ENCODE results near the gene TMEM132D.

Gene TMEM132D

DNA sequence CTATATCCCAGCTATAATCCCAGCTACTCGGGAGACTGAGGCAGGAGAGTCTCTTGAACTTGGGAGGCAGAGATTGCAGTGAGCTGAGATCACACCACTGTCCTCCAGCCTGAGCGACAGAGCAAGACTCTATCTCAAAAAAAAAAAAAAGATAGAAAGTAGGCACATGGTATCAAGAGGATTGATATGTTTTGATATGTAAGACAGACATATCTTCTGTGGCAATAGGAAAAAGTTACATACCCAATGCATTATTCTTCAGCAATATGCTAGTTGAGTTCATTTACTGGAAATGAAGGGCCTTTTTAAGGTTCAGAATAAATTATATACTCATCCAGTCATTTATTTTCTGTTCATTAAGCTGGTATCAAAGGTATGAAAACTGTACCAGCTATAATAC, 657.2 kb downstream of the TMEM132D start:
- in situ Hi-C loops (cut with HindIII; ENCODE audit: low pct_unique_long_range_greater_than_20kb, low sequenced_read_pairs) = no loop called here
- no peak for TF ChIP-seq JUND (IDR thresholded peaks at IDR 0.05; ENCODE audit: low read depth)
- DNase-seq (ENCODE audit: low read depth in 1 of 2, low spot score in 1 of 2) = no peak

DNA sequence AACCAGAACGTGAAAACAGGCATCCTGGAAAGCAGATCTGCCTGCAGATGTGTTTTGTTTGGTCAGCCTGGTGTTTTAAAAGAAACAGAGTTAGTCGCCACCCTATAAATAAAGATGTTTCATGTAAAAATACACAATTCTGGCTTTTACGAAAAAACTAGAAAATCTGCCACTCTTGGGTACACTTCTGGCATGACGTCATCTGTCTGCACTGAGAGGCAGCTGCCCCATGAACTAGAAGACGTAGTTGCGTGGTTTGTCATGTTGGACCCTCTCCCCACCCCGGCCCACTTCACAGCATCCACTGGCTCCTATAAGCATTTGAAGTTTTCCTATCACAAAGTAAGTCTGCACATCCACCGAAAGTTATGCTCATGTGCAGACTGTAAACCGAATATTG, 658.1 kb downstream of the TMEM132D start:
- in situ Hi-C loops (cut with HindIII; ENCODE audit: low pct_unique_long_range_greater_than_20kb, low sequenced_read_pairs) = no loop called here
- DNase-seq (ENCODE audit: low read depth in 1 of 2, low spot score in 1 of 2) = no peak
- no peak for TF ChIP-seq JUND (IDR thresholded peaks at IDR 0.05; ENCODE audit: low read depth)

DNA sequence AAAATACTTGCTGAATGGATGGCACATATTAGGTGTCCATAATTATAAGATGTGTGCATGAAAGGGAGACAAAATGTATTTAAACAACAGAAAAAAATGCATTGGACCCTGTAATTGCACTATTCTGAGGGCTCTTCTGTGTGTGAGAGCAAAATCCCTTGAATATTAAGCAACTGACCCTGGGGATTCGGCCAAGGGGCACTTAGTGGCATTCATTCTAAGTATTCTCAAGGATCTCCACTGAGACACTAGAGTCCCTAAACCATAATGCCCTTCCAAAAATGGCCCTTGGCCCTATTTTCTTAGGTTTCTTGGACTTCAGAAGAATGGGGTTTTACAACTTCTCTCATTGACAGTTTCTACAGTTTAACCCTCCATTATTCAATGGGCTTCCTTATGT, 662.0 kb downstream of the TMEM132D start:
- TF ChIP-seq JUND (IDR thresholded peaks at IDR 0.05; ENCODE audit: low read depth) = no peak
- DNase-seq (ENCODE audit: low read depth in 1 of 2, low spot score in 1 of 2) = no peak
- in situ Hi-C loops (cut with HindIII; ENCODE audit: low pct_unique_long_range_greater_than_20kb, low sequenced_read_pairs) = no loop called here

DNA sequence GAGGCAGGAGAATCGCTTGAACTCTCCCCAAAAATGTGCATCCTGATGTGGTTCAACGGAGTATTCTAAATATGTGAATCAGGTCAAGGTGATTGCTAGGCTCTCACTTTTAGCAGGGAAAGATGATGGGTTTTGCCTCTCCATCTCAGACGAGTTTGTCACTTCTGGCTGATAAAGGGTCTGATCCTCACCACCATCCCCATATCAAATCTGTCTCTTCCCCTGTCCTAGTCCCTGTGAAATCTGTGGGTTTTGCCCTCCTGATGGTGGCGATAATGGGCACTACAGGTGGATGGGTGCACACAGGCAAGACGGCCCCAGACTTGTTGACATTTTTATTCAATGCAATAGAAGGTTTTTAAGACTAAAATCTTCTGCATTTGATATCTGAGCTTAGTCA, 665.9 kb downstream of the TMEM132D start:
- TF ChIP-seq JUND (IDR thresholded peaks at IDR 0.05; ENCODE audit: low read depth) = no peak
- in situ Hi-C loops (cut with HindIII; ENCODE audit: low pct_unique_long_range_greater_than_20kb, low sequenced_read_pairs) = no loop called here
- DNase-seq (ENCODE audit: low read depth in 1 of 2, low spot score in 1 of 2) = no peak

DNA sequence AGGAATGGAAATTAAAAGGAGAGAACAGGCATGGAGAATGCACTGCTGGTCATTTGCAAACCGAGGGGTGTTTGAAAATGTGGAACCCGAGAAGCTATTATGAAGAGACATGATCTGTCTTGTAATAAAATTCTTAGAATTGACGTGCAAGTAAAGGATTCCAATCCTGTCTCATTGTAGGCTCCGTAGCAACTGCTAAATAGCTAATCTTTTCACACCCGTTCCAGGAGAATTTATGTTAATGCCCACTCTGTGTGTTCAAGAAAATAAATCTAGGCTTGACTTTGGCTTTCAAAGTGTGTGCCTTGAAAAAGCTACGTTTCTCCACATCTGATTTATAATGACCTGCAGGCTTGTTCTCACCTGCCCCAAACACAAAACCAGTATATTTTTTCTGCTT, 669.6 kb downstream of the TMEM132D start:
- in situ Hi-C loops (cut with HindIII; ENCODE audit: low pct_unique_long_range_greater_than_20kb, low sequenced_read_pairs) = no loop called here
- DNase-seq (ENCODE audit: low read depth in 1 of 2, low spot score in 1 of 2) = no peak
- no peak for TF ChIP-seq JUND (IDR thresholded peaks at IDR 0.05; ENCODE audit: low read depth)

DNA sequence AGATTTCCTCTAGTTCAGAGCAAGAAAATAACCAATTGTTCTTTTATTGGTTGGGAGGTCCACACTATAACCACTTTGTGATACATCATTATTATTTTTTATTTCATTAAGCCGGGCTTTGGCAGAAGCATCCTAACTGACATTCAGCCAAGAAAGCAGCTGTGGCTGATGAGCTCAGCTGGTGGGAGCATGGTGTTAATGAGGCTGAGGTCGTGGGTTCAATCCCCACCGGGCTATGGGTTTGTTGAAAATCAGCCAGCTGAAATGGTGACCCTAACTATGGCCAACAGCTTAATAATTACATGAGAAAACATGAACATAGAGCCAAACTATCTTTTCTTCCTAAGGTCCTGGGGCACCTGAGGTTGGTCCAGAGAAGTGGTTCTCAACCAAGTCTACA, 672.3 kb downstream of the TMEM132D start:
- in situ Hi-C loops (cut with HindIII; ENCODE audit: low pct_unique_long_range_greater_than_20kb, low sequenced_read_pairs) = no loop called here
- no peak for TF ChIP-seq JUND (IDR thresholded peaks at IDR 0.05; ENCODE audit: low read depth)
- no peak for DNase-seq (ENCODE audit: low read depth in 1 of 2, low spot score in 1 of 2)

DNA sequence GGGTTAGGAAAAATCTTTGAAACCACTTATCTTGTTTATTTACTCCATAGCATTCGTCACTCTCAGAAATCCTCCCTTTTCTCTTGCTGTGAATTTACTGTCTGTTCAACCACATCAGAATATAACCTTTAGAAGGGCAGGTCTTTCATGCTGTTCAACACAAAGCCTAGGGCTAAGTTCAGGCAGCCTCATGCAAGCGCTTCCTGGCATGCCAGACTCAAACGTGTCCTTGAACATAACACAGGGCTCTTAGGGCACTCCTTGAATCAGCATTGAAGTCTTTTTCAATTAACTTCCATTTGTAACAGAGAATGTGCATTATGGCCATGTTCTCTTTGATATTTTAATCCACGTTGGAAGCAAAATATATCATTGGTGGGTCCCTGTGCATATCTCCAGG, 672.8 kb downstream of the TMEM132D start:
- no peak for TF ChIP-seq JUND (IDR thresholded peaks at IDR 0.05; ENCODE audit: low read depth)
- in situ Hi-C loops (cut with HindIII; ENCODE audit: low pct_unique_long_range_greater_than_20kb, low sequenced_read_pairs) = no loop called here
- DNase-seq (ENCODE audit: low read depth in 1 of 2, low spot score in 1 of 2) = no peak

DNA sequence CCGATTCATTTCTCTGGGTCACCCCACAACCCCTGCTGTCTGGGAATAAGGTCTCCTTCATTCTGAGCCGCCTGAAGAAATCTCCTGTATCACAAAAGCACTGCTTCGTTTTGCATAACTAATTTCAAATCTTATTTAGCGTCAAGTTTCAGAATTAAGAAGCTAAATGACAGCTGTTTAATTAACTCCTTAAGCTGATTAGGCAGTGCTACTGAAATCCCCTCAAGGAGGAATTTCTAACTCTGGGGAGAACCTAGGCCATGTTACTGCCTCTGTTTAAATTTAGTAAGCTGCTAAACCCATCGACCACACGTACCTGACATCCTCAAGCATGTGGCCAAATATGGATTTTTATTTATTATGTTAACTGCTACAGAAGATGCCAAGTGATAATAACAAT, 677.0 kb downstream of the TMEM132D start:
- no peak for TF ChIP-seq JUND (IDR thresholded peaks at IDR 0.05; ENCODE audit: low read depth)
- no peak for DNase-seq (ENCODE audit: low read depth in 1 of 2, low spot score in 1 of 2)
- in situ Hi-C loops (cut with HindIII; ENCODE audit: low pct_unique_long_range_greater_than_20kb, low sequenced_read_pairs) = no loop called here

DNA sequence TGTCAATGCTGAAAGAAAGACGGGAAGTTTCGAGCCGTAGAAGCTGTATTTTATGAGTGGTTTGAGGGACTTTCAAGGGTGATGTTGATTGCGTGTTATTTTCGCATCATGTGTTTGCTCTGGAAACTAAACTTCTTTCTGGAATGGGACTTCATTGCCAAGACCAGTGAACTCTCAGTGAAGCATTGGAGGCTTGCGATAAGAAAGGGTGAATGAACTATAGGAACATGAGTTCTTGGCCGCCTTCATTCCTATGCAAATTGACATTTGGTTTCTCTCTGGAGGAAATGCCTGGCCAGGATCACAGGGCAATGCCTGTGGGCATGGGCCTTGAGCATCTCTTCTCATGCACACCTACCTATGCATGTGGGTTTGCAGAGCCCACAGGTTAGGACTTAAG, 677.8 kb downstream of the TMEM132D start:
- DNase-seq (ENCODE audit: low read depth in 1 of 2, low spot score in 1 of 2) = no peak
- in situ Hi-C loops (cut with HindIII; ENCODE audit: low pct_unique_long_range_greater_than_20kb, low sequenced_read_pairs) = no loop called here
- no peak for TF ChIP-seq JUND (IDR thresholded peaks at IDR 0.05; ENCODE audit: low read depth)

DNA sequence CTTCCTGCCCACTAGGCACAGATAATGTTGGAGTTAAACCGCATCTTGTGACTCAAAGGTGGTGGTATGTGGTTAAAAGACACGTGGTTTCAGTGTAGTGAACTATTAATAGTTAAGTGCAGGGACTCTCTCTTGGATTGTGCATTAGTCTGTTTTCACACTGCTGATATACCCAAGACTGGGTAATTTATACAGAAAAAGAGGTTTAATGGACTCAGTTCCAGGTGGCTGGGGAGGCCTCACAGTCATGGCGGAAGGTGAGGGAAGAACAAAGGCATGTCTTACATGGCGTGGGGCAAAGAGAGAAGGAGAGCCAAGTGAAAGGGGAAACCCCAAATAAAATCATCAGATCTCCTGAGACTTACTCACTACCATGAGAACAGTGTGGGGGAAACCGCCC, 688.3 kb downstream of the TMEM132D start:
- in situ Hi-C loops (cut with HindIII; ENCODE audit: low pct_unique_long_range_greater_than_20kb, low sequenced_read_pairs) = no loop called here
- no peak for TF ChIP-seq JUND (IDR thresholded peaks at IDR 0.05; ENCODE audit: low read depth)
- DNase-seq (ENCODE audit: low read depth in 1 of 2, low spot score in 1 of 2) = no peak

DNA sequence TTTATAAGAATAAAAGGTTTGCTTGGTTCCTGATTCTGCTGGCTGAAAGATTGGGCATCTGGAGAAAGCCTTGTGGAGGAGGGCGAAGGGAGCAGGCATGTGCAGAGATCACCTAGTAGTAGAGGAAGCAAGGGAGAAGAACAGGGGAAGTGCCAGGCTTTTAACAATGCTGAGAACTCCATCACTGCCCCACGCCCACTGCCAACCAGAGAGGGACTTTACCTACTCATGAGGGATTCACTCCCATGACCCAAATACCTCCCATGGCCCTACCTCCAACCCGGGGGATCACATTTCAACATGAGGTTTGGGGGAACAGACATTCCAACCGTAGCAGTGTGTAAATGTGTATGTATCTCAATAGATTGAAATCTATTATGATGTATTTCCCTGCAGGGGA, 690.3 kb downstream of the TMEM132D start:
- TF ChIP-seq JUND (IDR thresholded peaks at IDR 0.05; ENCODE audit: low read depth) = no peak
- DNase-seq (ENCODE audit: low read depth in 1 of 2, low spot score in 1 of 2) = no peak
- in situ Hi-C loops (cut with HindIII; ENCODE audit: low pct_unique_long_range_greater_than_20kb, low sequenced_read_pairs) = no loop called here

DNA sequence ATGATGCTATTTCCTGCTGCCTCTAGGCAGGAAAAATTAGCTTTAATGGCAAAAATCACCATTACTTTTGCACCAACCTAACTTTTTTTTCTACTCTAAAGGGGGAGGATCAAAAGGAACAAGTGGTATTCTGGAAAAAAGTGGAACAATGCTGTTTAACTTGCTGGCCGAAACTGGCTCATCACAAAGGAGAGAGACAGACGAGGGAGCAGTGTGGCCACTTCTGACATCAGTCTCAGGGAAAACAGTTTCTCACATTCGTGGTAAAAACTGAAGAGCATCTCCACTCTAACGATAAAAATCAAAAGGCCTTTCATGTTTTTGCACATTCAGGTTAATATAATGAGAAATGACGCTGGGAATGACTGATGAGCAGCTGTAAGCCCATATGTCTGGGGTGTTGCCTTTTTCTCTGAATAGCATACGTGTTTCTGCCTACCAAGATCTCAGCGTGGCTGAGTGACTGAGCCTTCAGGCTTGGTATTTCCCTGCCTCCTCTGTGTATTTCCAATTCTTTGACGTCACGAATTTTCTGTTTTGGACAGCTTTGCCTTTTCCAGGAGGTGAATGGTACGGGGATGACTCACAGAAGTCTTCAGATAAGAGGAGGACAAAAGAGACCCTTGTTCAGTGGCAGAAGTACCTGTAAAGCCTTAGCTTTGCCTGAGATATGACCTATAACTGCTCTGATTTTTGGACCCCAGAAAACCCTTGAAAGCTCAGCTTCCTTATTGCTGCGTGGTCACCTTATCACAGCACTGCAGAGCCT, 691.8 kb downstream of the TMEM132D start:
- DNase-seq (ENCODE audit: low read depth in 1 of 2, low spot score in 1 of 2) = no peak
- in situ Hi-C loops (cut with HindIII; ENCODE audit: low pct_unique_long_range_greater_than_20kb, low sequenced_read_pairs) = no loop called here
- TF ChIP-seq JUND (IDR thresholded peaks at IDR 0.05; ENCODE audit: low read depth) = no peak

DNA sequence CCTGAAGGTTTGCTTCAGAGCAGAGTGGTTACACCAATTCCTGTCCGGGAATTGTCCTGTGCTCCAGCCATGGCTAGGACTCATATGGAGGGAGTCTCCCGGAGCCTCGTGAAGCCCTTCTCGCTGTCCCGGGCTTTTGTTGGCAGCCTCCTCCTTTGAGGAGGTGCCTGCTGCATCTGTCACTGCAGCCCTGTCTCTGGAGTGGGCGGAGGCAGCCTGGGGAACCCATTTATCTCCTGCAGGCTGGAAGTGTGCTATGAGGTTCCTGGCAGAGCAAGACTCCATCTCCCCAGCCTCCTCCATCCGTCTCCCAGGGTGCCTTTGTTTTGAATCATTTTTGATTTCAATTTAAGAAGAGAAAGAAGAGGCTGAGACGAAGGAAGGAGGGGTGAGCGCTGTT, 695.3 kb downstream of the TMEM132D start:
- in situ Hi-C loops (cut with HindIII; ENCODE audit: low pct_unique_long_range_greater_than_20kb, low sequenced_read_pairs) = no loop called here

DNA sequence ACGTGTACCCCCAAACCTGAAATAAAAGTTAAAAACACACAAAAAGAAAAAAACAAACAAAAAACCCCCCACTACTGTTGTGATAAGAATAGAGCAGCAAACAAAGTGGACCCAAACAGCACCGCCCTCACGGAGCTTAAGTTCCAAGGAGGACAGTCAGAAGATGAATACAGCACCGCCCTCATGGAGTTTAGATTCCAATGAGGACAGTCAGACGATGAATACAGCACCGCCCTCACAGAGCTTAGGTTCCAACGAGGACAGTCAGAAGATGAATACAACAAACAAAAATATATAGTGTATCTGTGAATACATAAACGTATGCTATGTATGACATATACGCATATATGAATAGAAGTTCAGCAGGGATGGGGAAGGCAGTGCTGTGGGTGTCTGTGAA, 696.7 kb downstream of the TMEM132D start:
- in situ Hi-C loops (cut with HindIII; ENCODE audit: low pct_unique_long_range_greater_than_20kb, low sequenced_read_pairs) = no loop called here

More for the DNA sequence above, 695.3 kb downstream of the TMEM132D start:
- TF ChIP-seq JUND (IDR thresholded peaks at IDR 0.05; ENCODE audit: low read depth) = no peak
- DNase-seq (ENCODE audit: low read depth in 1 of 2, low spot score in 1 of 2) = no peak

More for the DNA sequence above, 696.7 kb downstream of the TMEM132D start:
- no peak for DNase-seq (ENCODE audit: low read depth in 1 of 2, low spot score in 1 of 2)
- no peak for TF ChIP-seq JUND (IDR thresholded peaks at IDR 0.05; ENCODE audit: low read depth)

All from T47D (cell line).